Activated CD8-positive, alpha-beta memory T cell treated with anti-CD3 and anti-CD28 coated beads for 48 hours (primary cell): ENCODE results near the gene MXD4.
"Not testable (repeated sequence)": the region's sequence is repeated elsewhere in the genome, so short reads cannot be mapped to it uniquely, and the experiment has no call there.

Source experiments
- DNase-seq, 3 experiments: peaks; one replicate each; pipeline ENCODE4 v3.0.0-alpha.2; 2020; ENCODE audit warnings: low read depth in 2 of 3, low spot score in 2 of 3

MXD4 gene

GRCh38 chr4:2241003-2241402, 20.9 kb downstream of the MXD4 start:
- DNase-seq = no peak

GRCh38 chr4:2236944-2237666, 24.8 kb downstream of the MXD4 start:
- DNase-seq = no peak

- DNase-seq = no peak
These were observed 30.8 kb downstream of the MXD4 start for GRCh38 chr4:2231082-2231481.

- no peak for DNase-seq
These were observed 35.6 kb downstream of the MXD4 start for GRCh38 chr4:2226261-2226660.

- no peak for DNase-seq
These were observed 39.1 kb downstream of the MXD4 start for GRCh38 chr4:2222838-2223237.

GRCh38 chr4:2221378-2221777, 40.5 kb downstream of the MXD4 start:
- not testable (repeated sequence) for DNase-seq

GRCh38 chr4:2220016-2220630, 41.8 kb downstream of the MXD4 start:
- peak; percentile 31 to 60 (median 56) for DNase-seq

GRCh38 chr4:2219233-2219760, 42.6 kb downstream of the MXD4 start:
- DNase-seq = no peak

- DNase-seq = no peak
These were observed 43.5 kb downstream of the MXD4 start for GRCh38 chr4:2218436-2218835.

GRCh38 chr4:2217726-2218125, 44.2 kb downstream of the MXD4 start:
- no peak for DNase-seq

GRCh38 chr4:2212831-2213230, 49.1 kb downstream of the MXD4 start:
- DNase-seq = no peak

GRCh38 chr4:2202789-2203188, 59.1 kb downstream of the MXD4 start:
- DNase-seq = not testable (repeated sequence)
